ENCODE results near the gene FN1.

Gene FN1

DNA sequence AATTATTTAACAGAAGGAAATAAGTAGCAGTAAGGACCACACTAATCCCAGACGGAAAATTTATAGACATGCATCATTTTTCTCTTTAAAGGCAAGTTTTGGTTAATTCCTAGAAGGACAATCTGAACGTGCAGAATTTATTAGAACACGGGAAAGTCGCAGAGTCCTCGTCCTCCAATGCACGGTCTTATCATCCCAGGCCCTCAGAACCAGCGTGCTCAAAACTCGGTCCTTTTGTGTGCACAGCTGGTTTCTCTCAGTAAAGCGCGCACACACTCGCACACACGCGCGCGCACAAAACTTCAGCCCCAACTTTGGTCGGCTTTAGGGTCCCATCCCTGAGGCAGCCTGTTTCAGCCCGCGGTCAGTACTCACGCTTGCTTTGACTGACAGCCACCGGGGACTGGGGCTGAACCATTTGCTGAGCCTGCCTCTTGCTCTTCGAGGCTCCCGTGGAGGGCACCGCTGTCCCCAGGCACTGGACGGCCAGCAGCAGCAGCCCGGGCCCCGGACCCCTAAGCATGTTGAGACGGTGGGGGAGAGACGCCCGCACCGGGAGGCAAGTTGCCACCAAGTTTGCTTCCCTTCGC, 493 bp downstream of the FN1 start:
- peak overlapping the region; percentile 85 for H3K4me3 ChIP-seq (ENCODE audit: low read length)
- DNase-seq (ENCODE audit: low read depth) = no peak
- TF ChIP-seq, protein P1, sequence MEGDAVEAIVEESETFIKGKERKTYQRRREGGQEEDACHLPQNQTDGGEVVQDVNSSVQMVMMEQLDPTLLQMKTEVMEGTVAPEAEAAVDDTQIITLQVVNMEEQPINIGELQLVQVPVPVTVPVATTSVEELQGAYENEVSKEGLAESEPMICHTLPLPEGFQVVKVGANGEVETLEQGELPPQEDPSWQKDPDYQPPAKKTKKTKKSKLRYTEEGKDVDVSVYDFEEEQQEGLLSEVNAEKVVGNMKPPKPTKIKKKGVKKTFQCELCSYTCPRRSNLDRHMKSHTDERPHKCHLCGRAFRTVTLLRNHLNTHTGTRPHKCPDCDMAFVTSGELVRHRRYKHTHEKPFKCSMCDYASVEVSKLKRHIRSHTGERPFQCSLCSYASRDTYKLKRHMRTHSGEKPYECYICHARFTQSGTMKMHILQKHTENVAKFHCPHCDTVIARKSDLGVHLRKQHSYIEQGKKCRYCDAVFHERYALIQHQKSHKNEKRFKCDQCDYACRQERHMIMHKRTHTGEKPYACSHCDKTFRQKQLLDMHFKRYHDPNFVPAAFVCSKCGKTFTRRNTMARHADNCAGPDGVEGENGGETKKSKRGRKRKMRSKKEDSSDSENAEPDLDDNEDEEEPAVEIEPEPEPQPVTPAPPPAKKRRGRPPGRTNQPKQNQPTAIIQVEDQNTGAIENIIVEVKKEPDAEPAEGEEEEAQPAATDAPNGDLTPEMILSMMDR (conservative IDR thresholded peaks at IDR 0.05; ENCODE audit: low read depth, low read length) = no peak

GRCh38 chr2:215434447-215435279, 1.2 kb downstream of the FN1 start:
- TF ChIP-seq, protein P1 (conservative IDR thresholded peaks at IDR 0.05; ENCODE audit: low read depth, low read length) = no peak
- peak overlapping the region; percentile 85 for H3K4me3 ChIP-seq (ENCODE audit: low read length)
- DNase-seq (ENCODE audit: low read depth) = no peak

DNA sequence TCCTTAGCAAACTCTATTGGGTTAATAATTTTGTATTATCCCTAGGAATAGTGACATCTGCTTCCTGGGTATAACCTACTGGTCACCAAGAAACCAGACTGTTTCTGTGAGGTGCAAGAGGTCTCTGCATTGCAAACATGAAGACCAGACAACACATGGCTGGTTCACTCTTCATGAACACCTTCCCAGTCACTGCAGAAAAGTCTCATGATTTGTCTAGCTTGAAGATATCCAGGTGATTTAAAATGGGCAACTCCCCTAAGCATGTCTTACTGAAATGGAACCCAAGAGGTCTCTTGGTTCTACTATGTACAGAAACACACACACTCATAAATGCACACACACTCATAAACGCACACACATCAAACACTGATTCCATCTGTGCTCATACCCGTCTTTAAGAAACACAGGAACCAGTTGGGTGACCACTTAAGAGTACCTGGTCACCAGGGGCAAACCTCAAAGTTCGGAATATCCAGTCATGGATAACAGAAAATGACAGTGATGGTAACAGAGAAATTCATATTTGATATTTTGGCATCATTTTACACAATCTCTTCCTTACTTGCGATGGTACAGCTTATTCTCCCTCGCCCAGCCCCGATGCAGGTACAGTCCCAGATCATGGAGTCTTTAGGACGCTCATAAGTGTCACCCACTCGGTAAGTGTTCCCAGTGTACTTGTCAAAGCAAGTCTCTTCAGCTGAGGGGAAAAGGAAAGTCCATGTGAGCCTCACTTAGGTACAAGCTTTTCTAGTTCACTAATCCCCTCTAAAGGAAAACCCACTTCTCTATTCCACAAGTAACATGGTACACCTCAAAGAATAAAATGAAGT, 2.9 kb downstream of the FN1 start:
- TF ChIP-seq, protein P1 (conservative IDR thresholded peaks at IDR 0.05; ENCODE audit: low read depth, low read length) = no peak
- no peak overlapping the region for H3K4me3 ChIP-seq (ENCODE audit: low read length)
- DNase-seq (ENCODE audit: low read depth) = no peak

DNA sequence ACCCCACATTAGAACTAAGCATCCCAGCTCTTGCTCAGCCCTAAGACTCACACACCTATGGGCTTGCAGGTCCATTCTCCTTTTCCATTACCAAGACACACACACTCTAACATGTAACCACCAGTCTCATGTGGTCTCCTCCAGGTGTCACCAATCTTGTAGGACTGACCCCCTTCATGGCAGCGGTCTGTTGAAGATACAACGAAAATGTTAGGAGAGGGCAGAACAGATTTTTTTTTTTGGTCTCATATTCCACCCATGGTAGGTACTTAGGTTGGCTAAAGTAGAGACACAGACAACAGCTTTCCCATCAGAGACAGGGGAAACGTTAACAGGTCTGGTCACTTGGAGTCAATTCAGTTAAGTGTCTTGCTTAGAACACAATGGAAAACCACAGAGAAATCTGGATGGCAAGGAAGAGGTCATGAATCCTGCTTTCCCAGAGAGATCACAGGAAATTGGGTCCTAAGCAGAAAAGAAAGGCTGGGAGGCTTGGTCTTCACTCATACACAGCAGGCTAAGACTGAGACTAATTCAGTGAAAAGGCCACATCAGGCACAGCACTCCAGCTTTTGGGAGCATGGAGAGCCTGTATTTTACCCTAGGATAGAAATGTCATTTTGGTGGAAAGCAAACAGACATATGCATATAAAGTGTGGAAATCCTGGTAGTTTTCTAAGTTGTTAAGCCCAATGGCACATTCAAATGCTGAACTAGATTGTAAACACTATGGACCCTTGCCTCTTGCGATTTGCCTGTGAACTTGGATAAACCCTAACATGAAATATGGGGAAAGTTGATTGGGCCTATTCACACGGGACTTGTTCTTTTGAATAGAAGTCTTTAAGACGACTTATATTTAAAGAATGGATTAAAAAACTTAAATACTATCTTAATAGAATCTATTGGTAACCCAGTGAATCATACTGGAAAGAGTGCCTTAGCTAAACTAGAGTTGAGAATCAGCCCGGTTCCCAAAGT, 3.8 kb downstream of the FN1 start:
- no peak overlapping the region for H3K4me3 ChIP-seq (ENCODE audit: low read length)
- TF ChIP-seq, protein P1 (conservative IDR thresholded peaks at IDR 0.05; ENCODE audit: low read depth, low read length) = no peak
- DNase-seq (ENCODE audit: low read depth) = no peak

GRCh38 chr2:215431290-215431689, 4.6 kb downstream of the FN1 start:
- TF ChIP-seq, protein P1 (conservative IDR thresholded peaks at IDR 0.05; ENCODE audit: low read depth, low read length) = no peak
- DNase-seq (ENCODE audit: low read depth) = no peak

DNA sequence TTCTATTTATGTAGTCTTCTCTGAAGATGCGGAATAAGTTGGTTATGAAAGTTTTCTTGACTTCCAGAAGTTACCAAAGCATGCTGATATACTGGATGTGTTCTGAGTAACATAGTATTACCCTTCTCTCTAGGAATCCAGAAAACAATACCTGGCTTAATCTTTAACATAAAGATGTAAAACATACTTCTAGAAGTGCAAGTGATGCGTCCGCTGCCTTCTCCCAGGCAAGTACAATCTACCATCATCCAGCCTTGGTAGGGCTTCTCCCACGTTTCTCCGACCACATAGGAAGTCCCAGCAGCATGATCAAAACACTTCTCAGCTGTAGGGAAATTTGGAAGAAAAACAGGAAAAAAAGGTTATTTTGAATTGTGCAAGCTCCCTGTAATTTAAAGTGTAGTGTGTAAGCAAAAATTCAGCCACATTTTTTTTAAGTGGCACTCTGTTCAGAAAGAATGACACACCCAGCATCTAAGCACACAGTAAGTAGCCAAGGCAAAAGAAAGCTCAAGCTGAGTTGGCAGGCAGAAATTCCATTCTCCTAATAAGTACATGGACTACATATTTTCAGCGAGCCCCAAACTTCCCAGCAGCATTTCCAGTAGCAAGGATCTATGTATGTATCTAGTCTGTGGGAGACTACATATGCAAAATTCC, 5.2 kb downstream of the FN1 start:
- TF ChIP-seq, protein P1 (conservative IDR thresholded peaks at IDR 0.05; ENCODE audit: low read depth, low read length) = no peak
- no peak for DNase-seq (ENCODE audit: low read depth)
- H3K4me3 ChIP-seq (ENCODE audit: low read length) = no peak overlapping the region

More at GRCh38 chr2:215431290-215431689, 4.6 kb downstream of the FN1 start:
- H3K4me3 ChIP-seq (ENCODE audit: low read length) = no peak overlapping the region
